Prostate gland (tissue), 2 donors: ENCODE results near the gene HRAS. TPM values are rescaled to one million over a fixed set of nuclear protein-coding genes. Genes with fewer than 3 reads are reported as not detected.

Source experiments
- DNase-seq: peaks from one replicate; pipeline ENCODE4 v3.0.0-alpha.2; 2019; ENCODE audit warnings: low spot score
- H3K27ac ChIP-seq, 2 donors: fragments of 200-600 bp; sonication (generic); 2 replicates each; pipeline ENCODE4 v1.5.1; 2017 to 2019
- H3K27me3 ChIP-seq: fragments of 200-600 bp; sonication (generic); replicated peaks from 2 replicates; pipeline ENCODE4 v1.5.1; 2019; ENCODE audit not compliant: insufficient read depth
- H3K36me3 ChIP-seq, 2 donors: fragments of 200-600 bp; sonication (generic); 1 replicate in 1 of 2; 2 replicates in 1 of 2; pipeline versions ENCODE4 v1.5.1 to v1.8.1; 2017 to 2019
- H3K4me1 ChIP-seq: fragments of 200-600 bp; sonication (generic); replicated peaks from 2 replicates; pipeline ENCODE4 v1.5.1; 2019
- H3K4me3 ChIP-seq, 2 donors: fragments of 200-600 bp; sonication (generic); 2 replicates each; pipeline ENCODE4 v1.5.1; 2017 to 2019
- H3K9me3 ChIP-seq: fragments of 200-600 bp; sonication (generic); 2 replicates; pipeline ENCODE4 v1.5.1; 2017
- POLR2A ChIP-seq: fragments of 450-650 bp; IDR thresholded peaks from one replicate; pipeline ENCODE4 v1.6.1; 2016; ENCODE audit warnings: antibody characterized with exemption, mild to moderate bottlenecking
- POLR2AphosphoS5 ChIP-seq: sonication (generic); formaldehyde crosslinking; IDR thresholded peaks from one replicate; pipeline ENCODE4 v1.6.1; 2017; ENCODE audit warnings: antibody characterized with exemption
- WGBS: methylation state at CpG from one replicate; pipeline ENCODE4 v1.1.5; 2018; 5-methylcytosine and 5-hydroxymethylcytosine counted together
- intact Hi-C: fragments of 100-400 bp; cut with DNase I; formaldehyde crosslinking; loops from one replicate; pipeline ENCODE4 v1.14.2; 2022
- total RNA-seq, 2 donors: library from RNA; depleted of rRNA; stranded (reverse); fragments of >200 nt; gene quantifications; one replicate each; pipeline ENCODE4 v1.1.0, GENCODE V29; 2016
- TF ChIP-seq, protein P1 (sequence below), 4 experiments: fragments of 200-600 bp in 2 of 4; fragments of 450-650 bp in 2 of 4; sonication (generic) in 2 of 4; IDR thresholded peaks; 1 replicate in 3 of 4; 2 replicates in 1 of 4; pipeline ENCODE4 v1.5.1; 2016 to 2019; ENCODE audit warnings: antibody characterized with exemption in 4 of 4, mild to moderate bottlenecking in 2 of 4, moderate library complexity in 2 of 4

The HRAS gene
- total RNA-seq, result 10 to 100 TPM; 47.0 to 62.8 TPM

DNA sequence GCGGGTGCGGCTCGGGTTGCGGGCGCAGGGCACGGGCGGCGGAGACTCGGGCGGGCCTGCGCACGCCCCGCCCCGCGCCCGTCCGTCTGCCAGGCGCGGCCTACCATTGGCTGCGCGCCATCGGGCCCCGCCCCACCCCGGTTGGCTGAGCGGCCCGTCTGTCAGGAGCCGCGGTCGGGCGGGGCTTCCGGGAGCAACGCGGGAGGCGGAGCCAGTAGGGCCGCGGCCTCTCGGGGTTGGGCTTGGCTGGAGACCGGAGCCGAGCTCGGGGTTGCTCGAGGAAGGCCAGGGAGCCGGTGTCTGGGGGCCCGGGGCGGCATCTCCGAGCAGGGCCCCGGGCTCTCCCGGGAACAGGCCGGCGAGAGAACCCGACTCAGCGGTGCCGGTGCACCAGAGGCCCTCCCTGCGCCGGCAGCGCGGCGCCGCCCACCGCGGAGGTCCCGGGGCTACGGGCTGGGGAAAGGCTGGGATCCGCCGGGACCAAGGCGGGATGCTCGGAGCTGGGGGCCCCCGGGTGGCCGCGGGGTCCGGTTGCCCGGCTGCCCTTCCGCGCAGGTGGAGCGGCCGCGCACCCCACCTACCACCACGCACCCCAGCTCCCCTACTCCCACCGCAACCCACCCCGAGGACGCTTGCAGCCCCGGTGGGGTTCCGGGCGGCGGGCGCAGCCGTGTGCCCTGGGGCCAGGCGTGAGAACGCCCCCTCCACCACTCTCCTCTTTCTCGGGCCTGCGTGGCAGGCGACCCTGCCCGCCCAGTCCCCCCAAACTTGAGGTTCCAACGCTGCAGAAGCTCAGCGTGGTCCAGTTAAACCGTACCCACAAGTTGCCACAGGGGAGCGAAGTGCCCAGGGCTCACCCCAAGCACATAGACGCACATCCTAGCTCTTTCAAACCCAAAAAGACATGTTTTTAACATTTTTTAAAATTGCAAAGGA lies at the start of gene HRAS:
Gene HRAS (minus strand): TSS at position 58 of the 936 bp plus-strand sequence.
- Histone ChIP-seq H3K4me1 (peaks cover 23% of the 10 kb centered on the region), H3K36me3 (peaks cover 4 to 18% of the 10 kb centered on the region in 2 donors), H3K4me3 (peak within 1 kb of the TSS; percentile 76 to 81), H3K27ac (peak within 1 kb of the TSS; percentile 83 to 86), H3K9me3 (no peaks in the 10 kb centered on the region), H3K27me3 (no peaks in the 10 kb centered on the region)
- WGBS, result 4% methylated on average over 58 of the region's 97 CpGs
- peak; percentile 95 for DNase-seq
- intact Hi-C loops, result no loop called here
- TF ChIP-seq POLR2AphosphoS5 (peak; percentile 89), POLR2A (peak; percentile 84)
- TF ChIP-seq, protein P1, sequence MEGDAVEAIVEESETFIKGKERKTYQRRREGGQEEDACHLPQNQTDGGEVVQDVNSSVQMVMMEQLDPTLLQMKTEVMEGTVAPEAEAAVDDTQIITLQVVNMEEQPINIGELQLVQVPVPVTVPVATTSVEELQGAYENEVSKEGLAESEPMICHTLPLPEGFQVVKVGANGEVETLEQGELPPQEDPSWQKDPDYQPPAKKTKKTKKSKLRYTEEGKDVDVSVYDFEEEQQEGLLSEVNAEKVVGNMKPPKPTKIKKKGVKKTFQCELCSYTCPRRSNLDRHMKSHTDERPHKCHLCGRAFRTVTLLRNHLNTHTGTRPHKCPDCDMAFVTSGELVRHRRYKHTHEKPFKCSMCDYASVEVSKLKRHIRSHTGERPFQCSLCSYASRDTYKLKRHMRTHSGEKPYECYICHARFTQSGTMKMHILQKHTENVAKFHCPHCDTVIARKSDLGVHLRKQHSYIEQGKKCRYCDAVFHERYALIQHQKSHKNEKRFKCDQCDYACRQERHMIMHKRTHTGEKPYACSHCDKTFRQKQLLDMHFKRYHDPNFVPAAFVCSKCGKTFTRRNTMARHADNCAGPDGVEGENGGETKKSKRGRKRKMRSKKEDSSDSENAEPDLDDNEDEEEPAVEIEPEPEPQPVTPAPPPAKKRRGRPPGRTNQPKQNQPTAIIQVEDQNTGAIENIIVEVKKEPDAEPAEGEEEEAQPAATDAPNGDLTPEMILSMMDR (IDR thresholded peaks at IDR 0.05), result no peak

DNA sequence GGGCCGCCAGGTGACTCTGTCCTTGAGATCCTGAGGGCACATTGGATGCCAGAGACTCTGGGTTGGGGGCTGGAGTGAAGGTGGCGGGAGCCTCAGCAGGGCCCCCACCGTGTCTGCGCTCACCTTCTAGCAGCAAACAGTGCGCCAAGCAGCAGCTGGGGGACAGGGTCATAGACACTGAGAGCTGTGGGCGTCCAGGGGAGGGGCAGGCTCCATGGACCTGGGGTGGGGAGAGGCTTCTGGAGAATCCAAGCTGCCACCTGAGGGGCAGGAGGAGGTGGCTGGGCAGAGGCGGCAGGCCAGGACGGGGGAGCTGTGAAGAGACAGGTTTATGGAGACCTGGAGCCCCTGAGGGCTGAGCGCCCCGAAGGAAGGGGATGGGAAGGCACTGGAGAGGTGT lies 48.9 kb upstream of the HRAS start:
- 94% methylated on average over 10 of the region's 10 CpGs for WGBS
- no peaks in the 10 kb centered on the region for H3K9me3 ChIP-seq
- H3K27me3 ChIP-seq, result no peaks in the 10 kb centered on the region
- H3K4me1 ChIP-seq, result no peaks in the 10 kb centered on the region
- H3K36me3 ChIP-seq, result peaks cover 4 to 24% of the 10 kb centered on the region in 2 donors
- H3K4me3 ChIP-seq, result no peak overlapping the region
- TF ChIP-seq, protein P1 (IDR thresholded peaks at IDR 0.05), result no peak
- no peak for TF ChIP-seq POLR2AphosphoS5
- no peak for TF ChIP-seq POLR2A
- no peak for DNase-seq
- intact Hi-C loops, result no loop called here
- no peak overlapping the region for H3K27ac ChIP-seq

DNA sequence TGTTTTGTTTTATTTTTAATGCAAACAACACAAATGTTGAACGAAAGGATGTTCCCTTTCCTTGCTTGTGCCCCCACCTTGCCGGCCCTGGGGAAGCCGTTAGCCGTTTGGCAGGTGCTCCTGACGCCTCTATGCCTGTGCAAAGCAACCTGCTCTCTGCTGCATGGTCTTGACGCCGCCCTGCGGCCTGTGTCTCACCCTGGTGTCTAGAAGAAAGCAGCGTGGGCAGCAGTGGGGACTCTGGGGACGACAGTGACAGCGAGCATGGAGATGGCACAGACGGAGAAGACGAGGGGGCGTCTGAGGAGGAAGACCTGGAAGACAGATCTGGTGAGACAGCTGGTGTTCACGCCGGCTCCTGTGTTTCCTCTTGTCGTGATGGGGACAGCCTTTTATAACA lies 46.4 kb upstream of the HRAS start:
- H3K36me3 ChIP-seq, result peaks cover 4 to 13% of the 10 kb centered on the region in 2 donors
- H3K4me1 ChIP-seq, result peaks cover 11% of the 10 kb centered on the region
- intact Hi-C loops, result no loop called here
- TF ChIP-seq, protein P1 (IDR thresholded peaks at IDR 0.05), result no peak
- TF ChIP-seq POLR2A, result no peak
- no peak for TF ChIP-seq POLR2AphosphoS5
- no peaks in the 10 kb centered on the region for H3K9me3 ChIP-seq
- H3K4me3 ChIP-seq, result no peak overlapping the region
- no peak for DNase-seq
- 72% methylated on average over 17 of the region's 17 CpGs for WGBS
- no peaks in the 10 kb centered on the region for H3K27me3 ChIP-seq
- no peak overlapping the region for H3K27ac ChIP-seq

DNA sequence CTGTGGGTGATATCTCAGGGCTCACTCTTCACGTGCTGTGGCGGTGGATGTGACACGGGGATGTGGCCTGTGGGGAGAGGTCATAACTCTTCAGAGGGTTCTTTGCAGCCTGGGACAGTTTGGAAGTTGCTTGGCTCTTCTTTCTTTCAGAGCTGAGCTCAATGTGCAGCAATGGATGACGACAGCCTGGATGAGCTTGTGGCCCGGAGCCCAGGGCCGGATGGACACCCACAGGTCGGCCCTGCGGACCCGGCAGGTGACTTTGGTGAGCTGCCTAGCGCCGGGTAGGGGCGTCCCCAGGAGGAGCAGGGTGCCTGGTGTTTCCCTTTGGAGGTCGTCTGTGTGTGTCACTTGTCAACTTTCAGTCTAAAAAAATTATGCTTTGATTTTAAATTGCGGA lies 46.0 kb upstream of the HRAS start:
- WGBS, result 76% methylated on average over 14 of the region's 14 CpGs
- Histone ChIP-seq H3K4me1 (peaks cover 11% of the 10 kb centered on the region), H3K27me3 (no peaks in the 10 kb centered on the region), H3K36me3 (peaks cover 4 to 13% of the 10 kb centered on the region in 2 donors), H3K9me3 (no peaks in the 10 kb centered on the region), H3K4me3 (no peak overlapping the region), H3K27ac (no peak overlapping the region)
- intact Hi-C loops, result no loop called here
- TF ChIP-seq, protein P1 (IDR thresholded peaks at IDR 0.05), result no peak
- TF ChIP-seq POLR2AphosphoS5 (no peak), POLR2A (no peak)
- no peak for DNase-seq
